Stimulated activated naive CD8-positive, alpha-beta T cell treated with anti-CD3 and anti-CD28 coated beads, Interleukin-15, Interleukin-2, amounts not matched to agents 100 U/mL and 50 U/mL, for 24 hours (primary cell): ENCODE data around the gene NDST1.

ENCODE experiments used
- ATAC-seq: fragments of 150-1000 bp; cut with Tn5 transposase; one replicate; pipeline ENCODE4 v1.10.0; 2021
- DNase-seq: peaks from one replicate; pipeline ENCODE4 v3.0.0; 2021

Gene NDST1

GRCh38 chr5:150523472-150524350 lies 15.8 kb downstream of the NDST1 start:
- DNase-seq (no peak), ATAC-seq (no peak)

- no peak for DNase-seq
- ATAC-seq, result no peak
Observed at GRCh38 chr5:150525163-150525562, 17.2 kb downstream of the NDST1 start.

GRCh38 chr5:150525781-150526180 lies 17.9 kb downstream of the NDST1 start:
- ATAC-seq, result no peak

GRCh38 chr5:150527038-150527437 lies 19.1 kb downstream of the NDST1 start:
- DNase-seq (no peak), ATAC-seq (peak; percentile 31)

More at GRCh38 chr5:150525781-150526180, 17.9 kb downstream of the NDST1 start:
- DNase-seq, result no peak

- no peak for ATAC-seq
- no peak for DNase-seq
Observed at GRCh38 chr5:150527808-150528207, 19.9 kb downstream of the NDST1 start.

- ATAC-seq, result no peak
- no peak for DNase-seq
Observed at GRCh38 chr5:150528924-150529546, 21.1 kb downstream of the NDST1 start.

- no peak for ATAC-seq
- DNase-seq, result no peak
Observed at GRCh38 chr5:150529555-150529954, 21.6 kb downstream of the NDST1 start.

GRCh38 chr5:150530423-150530822 lies 22.5 kb downstream of the NDST1 start:
- no peak for ATAC-seq

GRCh38 chr5:150530951-150531588 lies 23.1 kb downstream of the NDST1 start:
- no peak for DNase-seq
- no peak for ATAC-seq

More at GRCh38 chr5:150530423-150530822, 22.5 kb downstream of the NDST1 start:
- DNase-seq, result no peak

- ATAC-seq (no peak), DNase-seq (no peak)
Observed at GRCh38 chr5:150531686-150532085, 23.8 kb downstream of the NDST1 start.

- no peak for ATAC-seq
Observed at GRCh38 chr5:150532151-150532550, 24.2 kb downstream of the NDST1 start.

GRCh38 chr5:150532996-150533395 lies 25.1 kb downstream of the NDST1 start:
- ATAC-seq (no peak), DNase-seq (no peak)

More at GRCh38 chr5:150532151-150532550, 24.2 kb downstream of the NDST1 start:
- no peak for DNase-seq

- DNase-seq (no peak), ATAC-seq (no peak)
Observed at GRCh38 chr5:150534811-150535210, 26.9 kb downstream of the NDST1 start.

- no peak for ATAC-seq
- no peak for DNase-seq
Observed at GRCh38 chr5:150535611-150536010, 27.7 kb downstream of the NDST1 start.

GRCh38 chr5:150538007-150538917 lies 30.3 kb downstream of the NDST1 start:
- DNase-seq (no peak), ATAC-seq (no peak)

- DNase-seq (no peak), ATAC-seq (no peak)
Observed at GRCh38 chr5:150539206-150539605, 31.3 kb downstream of the NDST1 start.

GRCh38 chr5:150540042-150540441 lies 32.1 kb downstream of the NDST1 start:
- DNase-seq (no peak), ATAC-seq (no peak)

- ATAC-seq (no peak), DNase-seq (no peak)
Observed at GRCh38 chr5:150540615-150541396, 32.9 kb downstream of the NDST1 start.

- no peak for DNase-seq
- ATAC-seq, result no peak
Observed at GRCh38 chr5:150541397-150541675, 33.4 kb downstream of the NDST1 start.

- no peak for ATAC-seq
Observed at GRCh38 chr5:150541895-150542294, 34.0 kb downstream of the NDST1 start.

GRCh38 chr5:150542933-150543445 lies 35.1 kb downstream of the NDST1 start:
- DNase-seq (no peak), ATAC-seq (no peak)

More at GRCh38 chr5:150541895-150542294, 34.0 kb downstream of the NDST1 start:
- DNase-seq, result no peak
